Subcutaneous preadipocyte (primary cell): ENCODE measurements around the gene FAM236B. TPM values are rescaled to one million over a fixed set of nuclear protein-coding genes. Genes with fewer than 3 reads are reported as not detected.

Experiments
- small RNA-seq: library from RNA; depleted of rRNA; stranded (forward); fragments of <200 nt; gene quantifications from one replicate; pipeline ENCODE3, GENCODE V24; 2012
- total RNA-seq: library from RNA; depleted of rRNA; stranded (reverse); fragments of >200 nt; gene quantifications from 2 replicates; pipeline ENCODE4 v1.2.3, GENCODE V29; 2012

The FAM236B gene
- total RNA-seq: not detected in 2 replicates

DNA sequence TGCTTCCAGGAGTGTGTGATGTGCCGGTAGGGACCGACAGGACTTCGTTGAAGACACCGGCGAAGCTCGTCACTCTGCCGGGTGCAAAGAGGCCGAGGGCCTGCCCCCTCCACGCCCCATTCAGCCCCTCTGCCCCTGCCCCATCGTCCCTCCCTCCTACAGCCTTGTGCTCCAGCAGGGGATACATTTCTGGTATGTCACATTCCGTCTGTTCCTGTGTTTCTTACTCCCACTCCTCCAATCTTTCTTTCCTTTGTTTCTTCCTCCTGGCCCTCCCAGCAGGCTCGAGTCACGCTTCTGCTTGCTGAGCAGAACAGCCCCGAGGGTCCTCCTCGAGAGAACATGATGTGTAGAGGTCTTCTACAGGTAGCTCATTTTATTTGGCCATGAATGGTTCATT lies at the start of gene FAM236B:
TSS of gene FAM236B (minus strand) at position 101 of the 400 bp plus-strand sequence. CDS start at position 1, 100 bp downstream.

DNA sequence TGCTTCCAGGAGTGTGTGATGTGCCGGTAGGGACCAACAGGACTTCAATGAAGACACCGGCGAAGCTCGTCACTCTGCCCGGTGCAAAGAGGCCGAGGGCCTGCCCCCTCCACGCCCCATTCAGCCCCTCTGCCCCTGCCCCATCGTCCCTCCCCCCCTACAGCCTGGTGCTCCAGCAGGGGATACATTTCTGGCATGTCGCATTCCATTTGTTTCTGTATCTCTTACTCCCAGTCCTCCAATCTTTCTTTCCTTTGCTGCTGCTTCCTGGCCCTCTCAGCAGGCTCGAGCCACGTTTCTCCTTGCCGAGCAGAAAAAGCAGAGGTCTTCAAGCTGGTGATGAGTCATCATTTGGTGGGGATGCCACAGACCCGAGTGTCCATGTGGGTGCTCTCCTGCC lies 25.6 kb upstream of the FAM236B start, which contains the start of gene FAM236D:
TSS of gene FAM236D (minus strand) at position 101 of the 400 bp plus-strand sequence. CDS start at position 1, 100 bp downstream.

DNA sequence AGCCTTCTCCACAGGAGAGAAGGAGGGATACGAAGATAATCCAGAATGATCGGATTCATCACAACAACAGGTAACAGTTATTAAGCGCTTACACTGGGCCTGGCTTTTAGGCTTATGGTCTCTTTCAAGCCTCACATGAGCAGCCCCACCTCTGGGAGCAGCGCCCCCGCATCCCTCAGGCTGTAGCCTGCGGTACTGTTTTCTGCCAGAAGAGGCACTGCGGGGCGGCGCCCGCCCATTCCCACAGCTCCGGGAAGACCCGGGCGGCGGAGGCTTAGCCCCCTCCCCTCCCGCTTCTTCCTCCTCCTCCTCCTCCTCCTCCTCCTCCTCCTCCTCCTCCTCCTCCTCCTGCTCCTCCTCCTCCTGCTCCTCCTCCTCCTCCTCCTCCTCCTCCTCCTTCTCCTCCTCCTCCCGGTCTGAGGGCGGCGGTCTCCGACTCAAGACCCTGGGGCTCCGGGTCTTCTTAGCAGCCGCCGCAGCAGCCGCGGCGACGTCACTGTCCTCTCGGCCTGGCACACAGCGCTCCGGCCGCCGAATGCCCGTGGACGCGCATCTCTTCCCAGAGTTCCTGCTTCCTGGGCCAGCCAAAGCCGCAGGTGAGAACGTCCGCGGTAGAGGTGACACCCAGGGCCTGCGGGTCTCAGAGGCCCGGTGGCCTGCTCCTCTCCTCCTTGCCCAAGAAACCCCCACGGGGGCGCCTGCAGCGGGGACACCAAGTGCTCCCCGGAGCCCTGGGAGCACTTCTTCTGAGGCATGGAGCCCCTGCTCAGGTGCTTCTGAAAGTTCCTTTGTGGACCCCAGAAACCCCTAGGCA lies 5.6 kb downstream of the FAM236B start, which contains the start of gene DMRTC1B:
TSS of gene DMRTC1B (plus strand) at position 238 of the 814 bp plus-strand sequence. CDS start 68,246 bp downstream, outside the sequence.

Small RNA genes lying within 50 kb of the gene (small RNA-seq; reads per million reads assigned to genes)
- gene RNU1-112P: 1.1 reads per million, percentile 63 among the genes with 10 or more reads in this experiment

Other genes starting within 250 kb of the FAM236B start
- 22.8 and 26.0 TPM in 2 replicates for gene HDAC8, start 209.8 kb downstream of the FAM236B start, total RNA-seq
- 5.5 and 9.4 TPM in 2 replicates for gene PHKA1, start 68.4 kb downstream of the FAM236B start, total RNA-seq
- not detected in 2 replicates for gene DMRTC1B, start 5.8 kb downstream of the FAM236B start, total RNA-seq
- not detected in 2 replicates for gene FAM236D, start 25.6 kb upstream of the FAM236B start, total RNA-seq
- gene FAM236C, start 130.0 kb upstream of the FAM236B start, total RNA-seq: not detected in 2 replicates
- not detected in 2 replicates for gene FAM236A, start 155.5 kb upstream of the FAM236B start, total RNA-seq
- not detected in 2 replicates for gene DMRTC1, start 161.2 kb upstream of the FAM236B start, total RNA-seq
- gene PABPC1L2B, start 220.3 kb upstream of the FAM236B start, total RNA-seq: not detected in 2 replicates